Measurements from ENCODE around the gene DNAJC3. TPM values are rescaled to one million over a fixed set of nuclear protein-coding genes. Genes with fewer than 3 reads are reported as not detected.

DNAJC3 gene
- polyA plus RNA-seq, 1 donor (not counting 4 experiments of a cell fraction or from before 2014, with no cell fraction given) = 23.8 TPM

- H2AFZ ChIP-seq (ENCODE audit: control insufficient read depth, low read length) = no peak overlapping the region
- H3K4me3 ChIP-seq (ENCODE audit: control insufficient read depth in 2 of 3, extremely low read depth in 1 of 3, insufficient read depth in 2 of 3, low read depth in 1 of 3, low read length in 3 of 3) = no peak overlapping the region
- no peaks in the 10 kb centered on the region for H3K9me3 ChIP-seq (ENCODE audit: control insufficient read depth, low read depth, low read length)
- no peak overlapping the region for H3K9ac ChIP-seq (ENCODE audit: control insufficient read depth, extremely low read depth, insufficient read depth, low read length)
- DNase-seq (ENCODE audit: low read depth, low spot score) (no peak), FAIRE-seq (no peak)
- dilution Hi-C loops (cut with MboI; ENCODE audit: extremely low pct_ligation_motif_present, low sequenced_read_pairs) = no loop called here
- no peaks in the 10 kb centered on the region for H4K20me1 ChIP-seq (ENCODE audit: control insufficient read depth, extremely low read depth, insufficient read depth, low read length)
- H3K27ac ChIP-seq (ENCODE audit: control insufficient read depth, insufficient read depth, low read length) = no peak overlapping the region
- H3K9me1 ChIP-seq (ENCODE audit: control insufficient read depth, extremely low read depth, insufficient read depth, low read length) = no peaks in the 10 kb centered on the region
- H3K36me3 ChIP-seq (ENCODE audit: control insufficient read depth in 2 of 2, extremely low read depth in 1 of 2, insufficient read depth in 2 of 2, low read length in 2 of 2) = peaks cover 2 to 8% of the 10 kb centered on the region in 2 experiments
- H3K4me2 ChIP-seq (ENCODE audit: control insufficient read depth, extremely low read depth, insufficient read depth, low read depth, low read length) = no peak overlapping the region
- no peak for TF ChIP-seq EZH2 (IDR thresholded peaks at IDR 0.05; ENCODE audit: low read length)
- TF ChIP-seq CTCF (optimal IDR thresholded peaks at IDR 0.05 in 1 of 3, IDR thresholded peaks at IDR 0.05 in 1 of 3, conservative IDR thresholded peaks at IDR 0.05 in 1 of 3; ENCODE audit: extremely low read depth in 1 of 3, insufficient read depth in 2 of 3, low read length in 3 of 3) = no peak
- no peaks in the 10 kb centered on the region for H3K27me3 ChIP-seq (ENCODE audit: control insufficient read depth, extremely low read depth, insufficient read depth, low read length)
- H3K79me2 ChIP-seq (ENCODE audit: control insufficient read depth, insufficient read depth, low read length) = no peaks in the 10 kb centered on the region
- peaks cover 2% of the 10 kb centered on the region for H3K4me1 ChIP-seq (ENCODE audit: control insufficient read depth, extremely low read depth, insufficient read depth, low read length)
Observed at GRCh38 chr13:95793781-95794180, 116.8 kb downstream of the DNAJC3 start.

- no peaks in the 10 kb centered on the region for H3K9me1 ChIP-seq (ENCODE audit: control insufficient read depth, extremely low read depth, insufficient read depth, low read length)
- no peaks in the 10 kb centered on the region for H3K79me2 ChIP-seq (ENCODE audit: control insufficient read depth, insufficient read depth, low read length)
- TF ChIP-seq CTCF (optimal IDR thresholded peaks at IDR 0.05 in 1 of 3, IDR thresholded peaks at IDR 0.05 in 1 of 3, conservative IDR thresholded peaks at IDR 0.05 in 1 of 3; ENCODE audit: extremely low read depth in 1 of 3, insufficient read depth in 2 of 3, low read length in 3 of 3) (no peak), EZH2 (IDR thresholded peaks at IDR 0.05; ENCODE audit: low read length) (no peak)
- FAIRE-seq = no peak
- no peak for DNase-seq (ENCODE audit: low read depth, low spot score)
- H3K9ac ChIP-seq (ENCODE audit: control insufficient read depth, extremely low read depth, insufficient read depth, low read length) = no peak overlapping the region
- peaks cover 0 to 2% of the 10 kb centered on the region in 2 experiments for H3K36me3 ChIP-seq (ENCODE audit: control insufficient read depth in 2 of 2, extremely low read depth in 1 of 2, insufficient read depth in 2 of 2, low read length in 2 of 2)
- peaks cover 2% of the 10 kb centered on the region for H3K4me1 ChIP-seq (ENCODE audit: control insufficient read depth, extremely low read depth, insufficient read depth, low read length)
- no peak overlapping the region for H3K4me3 ChIP-seq (ENCODE audit: control insufficient read depth in 2 of 3, extremely low read depth in 1 of 3, insufficient read depth in 2 of 3, low read depth in 1 of 3, low read length in 3 of 3)
- no peaks in the 10 kb centered on the region for H4K20me1 ChIP-seq (ENCODE audit: control insufficient read depth, extremely low read depth, insufficient read depth, low read length)
- H3K4me2 ChIP-seq (ENCODE audit: control insufficient read depth, extremely low read depth, insufficient read depth, low read depth, low read length) = no peak overlapping the region
- no peak overlapping the region for H3K27ac ChIP-seq (ENCODE audit: control insufficient read depth, insufficient read depth, low read length)
- dilution Hi-C loops (cut with MboI; ENCODE audit: extremely low pct_ligation_motif_present, low sequenced_read_pairs) = no loop called here
- H2AFZ ChIP-seq (ENCODE audit: control insufficient read depth, low read length) = no peak overlapping the region
- H3K27me3 ChIP-seq (ENCODE audit: control insufficient read depth, extremely low read depth, insufficient read depth, low read length) = no peaks in the 10 kb centered on the region
- no peaks in the 10 kb centered on the region for H3K9me3 ChIP-seq (ENCODE audit: control insufficient read depth, low read depth, low read length)
Observed at GRCh38 chr13:95797016-95797415, 120.1 kb downstream of the DNAJC3 start.
